Measurements from ENCODE around the gene CENPM.

CENPM gene

GRCh38 chr22:41935509-41935908, 11.4 kb downstream of the CENPM start:
- no peak overlapping the region for H3K27ac ChIP-seq (ENCODE audit: low read depth, low read length)
- H3K4me3 ChIP-seq (ENCODE audit: low read length): no peak overlapping the region
- no peaks in the 10 kb centered on the region for H3K27me3 ChIP-seq (ENCODE audit: control insufficient read depth, insufficient read depth, low read length)
- H3K9ac ChIP-seq (ENCODE audit: low read length): no peak overlapping the region
- peaks cover 2% of the 10 kb centered on the region for H3K4me1 ChIP-seq (ENCODE audit: control insufficient read depth, insufficient read depth, low read length)
- H3K36me3 ChIP-seq (ENCODE audit: control insufficient read depth, insufficient read depth, low read length): no peaks in the 10 kb centered on the region

- H3K27me3 ChIP-seq (ENCODE audit: control insufficient read depth, insufficient read depth, low read length): no peaks in the 10 kb centered on the region
- H3K4me3 ChIP-seq (ENCODE audit: low read length): no peak overlapping the region
- H3K9ac ChIP-seq (ENCODE audit: low read length): no peak overlapping the region
- peaks cover 2% of the 10 kb centered on the region for H3K4me1 ChIP-seq (ENCODE audit: control insufficient read depth, insufficient read depth, low read length)
- H3K27ac ChIP-seq (ENCODE audit: low read depth, low read length): no peak overlapping the region
- no peaks in the 10 kb centered on the region for H3K36me3 ChIP-seq (ENCODE audit: control insufficient read depth, insufficient read depth, low read length)
Observed at GRCh38 chr22:41935015-41935351, 12.0 kb downstream of the CENPM start.

- H3K4me1 ChIP-seq (ENCODE audit: control insufficient read depth, insufficient read depth, low read length): peaks cover 2% of the 10 kb centered on the region
- no peaks in the 10 kb centered on the region for H3K36me3 ChIP-seq (ENCODE audit: control insufficient read depth, insufficient read depth, low read length)
- H3K27me3 ChIP-seq (ENCODE audit: control insufficient read depth, insufficient read depth, low read length): no peaks in the 10 kb centered on the region
- no peak overlapping the region for H3K4me3 ChIP-seq (ENCODE audit: low read length)
- H3K9ac ChIP-seq (ENCODE audit: low read length): no peak overlapping the region
- no peak overlapping the region for H3K27ac ChIP-seq (ENCODE audit: low read depth, low read length)
Observed at GRCh38 chr22:41934284-41935014, 12.5 kb downstream of the CENPM start.

GRCh38 chr22:41933411-41934177, 13.4 kb downstream of the CENPM start:
- no peak overlapping the region for H3K27ac ChIP-seq (ENCODE audit: low read depth, low read length)
- no peak overlapping the region for H3K9ac ChIP-seq (ENCODE audit: low read length)
- no peaks in the 10 kb centered on the region for H3K27me3 ChIP-seq (ENCODE audit: control insufficient read depth, insufficient read depth, low read length)
- H3K4me3 ChIP-seq (ENCODE audit: low read length): no peak overlapping the region
- H3K36me3 ChIP-seq (ENCODE audit: control insufficient read depth, insufficient read depth, low read length): no peaks in the 10 kb centered on the region
- H3K4me1 ChIP-seq (ENCODE audit: control insufficient read depth, insufficient read depth, low read length): no peaks in the 10 kb centered on the region

GRCh38 chr22:41932353-41932752, 14.6 kb downstream of the CENPM start:
- H3K27ac ChIP-seq (ENCODE audit: low read depth, low read length): no peak overlapping the region
- H3K27me3 ChIP-seq (ENCODE audit: control insufficient read depth, insufficient read depth, low read length): no peaks in the 10 kb centered on the region
- H3K9ac ChIP-seq (ENCODE audit: low read length): no peak overlapping the region
- H3K4me3 ChIP-seq (ENCODE audit: low read length): no peak overlapping the region
- H3K36me3 ChIP-seq (ENCODE audit: control insufficient read depth, insufficient read depth, low read length): no peaks in the 10 kb centered on the region
- H3K4me1 ChIP-seq (ENCODE audit: control insufficient read depth, insufficient read depth, low read length): no peaks in the 10 kb centered on the region

- H3K4me1 ChIP-seq (ENCODE audit: control insufficient read depth, insufficient read depth, low read length): no peaks in the 10 kb centered on the region
- no peak overlapping the region for H3K27ac ChIP-seq (ENCODE audit: low read depth, low read length)
- no peak overlapping the region for H3K4me3 ChIP-seq (ENCODE audit: low read length)
- no peaks in the 10 kb centered on the region for H3K36me3 ChIP-seq (ENCODE audit: control insufficient read depth, insufficient read depth, low read length)
- H3K9ac ChIP-seq (ENCODE audit: low read length): no peak overlapping the region
- no peaks in the 10 kb centered on the region for H3K27me3 ChIP-seq (ENCODE audit: control insufficient read depth, insufficient read depth, low read length)
Observed at GRCh38 chr22:41931701-41932269, 15.2 kb downstream of the CENPM start.

- Histone ChIP-seq H3K27me3 (ENCODE audit: control insufficient read depth, insufficient read depth, low read length) (peaks cover 8% of the 10 kb centered on the region), H3K4me3 (ENCODE audit: low read length) (no peak overlapping the region), H3K4me1 (ENCODE audit: control insufficient read depth, insufficient read depth, low read length) (no peaks in the 10 kb centered on the region), H3K36me3 (ENCODE audit: control insufficient read depth, insufficient read depth, low read length) (no peaks in the 10 kb centered on the region), H3K9ac (ENCODE audit: low read length) (no peak overlapping the region), H3K27ac (ENCODE audit: low read depth, low read length) (no peak overlapping the region)
Observed at GRCh38 chr22:41929418-41929810, 17.5 kb downstream of the CENPM start.

GRCh38 chr22:41928593-41929417, 18.1 kb downstream of the CENPM start:
- no peak overlapping the region for H3K9ac ChIP-seq (ENCODE audit: low read length)
- peaks cover 8% of the 10 kb centered on the region for H3K27me3 ChIP-seq (ENCODE audit: control insufficient read depth, insufficient read depth, low read length)
- no peaks in the 10 kb centered on the region for H3K4me1 ChIP-seq (ENCODE audit: control insufficient read depth, insufficient read depth, low read length)
- no peak overlapping the region for H3K4me3 ChIP-seq (ENCODE audit: low read length)
- no peaks in the 10 kb centered on the region for H3K36me3 ChIP-seq (ENCODE audit: control insufficient read depth, insufficient read depth, low read length)
- no peak overlapping the region for H3K27ac ChIP-seq (ENCODE audit: low read depth, low read length)

- Histone ChIP-seq H3K27ac (ENCODE audit: low read depth, low read length) (no peak overlapping the region), H3K4me3 (ENCODE audit: low read length) (no peak overlapping the region), H3K36me3 (ENCODE audit: control insufficient read depth, insufficient read depth, low read length) (no peaks in the 10 kb centered on the region), H3K9ac (ENCODE audit: low read length) (no peak overlapping the region), H3K27me3 (ENCODE audit: control insufficient read depth, insufficient read depth, low read length) (peaks cover 9% of the 10 kb centered on the region), H3K4me1 (ENCODE audit: control insufficient read depth, insufficient read depth, low read length) (no peaks in the 10 kb centered on the region)
Observed at GRCh38 chr22:41927813-41928212, 19.1 kb downstream of the CENPM start.

- Histone ChIP-seq H3K4me3 (ENCODE audit: low read length) (peak overlapping the region; percentile 54), H3K9ac (ENCODE audit: low read length) (peak overlapping the region; percentile 49), H3K4me1 (ENCODE audit: control insufficient read depth, insufficient read depth, low read length) (no peaks in the 10 kb centered on the region), H3K27me3 (ENCODE audit: control insufficient read depth, insufficient read depth, low read length) (peaks cover 10% of the 10 kb centered on the region), H3K27ac (ENCODE audit: low read depth, low read length) (no peak overlapping the region), H3K36me3 (ENCODE audit: control insufficient read depth, insufficient read depth, low read length) (no peaks in the 10 kb centered on the region)
Observed at GRCh38 chr22:41925783-41926460, 21.0 kb downstream of the CENPM start.

GRCh38 chr22:41923595-41924276, 23.2 kb downstream of the CENPM start:
- Histone ChIP-seq H3K9ac (ENCODE audit: low read length) (no peak overlapping the region), H3K4me1 (ENCODE audit: control insufficient read depth, insufficient read depth, low read length) (no peaks in the 10 kb centered on the region), H3K27me3 (ENCODE audit: control insufficient read depth, insufficient read depth, low read length) (peaks cover 12% of the 10 kb centered on the region), H3K4me3 (ENCODE audit: low read length) (no peak overlapping the region), H3K36me3 (ENCODE audit: control insufficient read depth, insufficient read depth, low read length) (no peaks in the 10 kb centered on the region), H3K27ac (ENCODE audit: low read depth, low read length) (no peak overlapping the region)

All from rectal smooth muscle tissue (tissue), 1 donor.